Measurements from ENCODE around the gene FRMPD1.

GRCh38 chr9:37790096-37790495 lies 139.3 kb downstream of the FRMPD1 start:
- no peak for TF ChIP-seq POLR2A (IDR thresholded peaks at IDR 0.05)
- TF ChIP-seq CTCF (IDR thresholded peaks at IDR 0.05), result no peak

All from adrenal gland (tissue), 5 donors.